Ovary (tissue), 3 donors: Measurements from ENCODE around the gene B3GNT9.

Experiments used
- CTCF ChIP-seq, 3 donors: fragments of 450-650 bp in 2 of 3; fragments of 200-600 bp in 1 of 3; IDR thresholded peaks; one replicate each; pipeline versions ENCODE4 v1.5.1 to v1.8.0; 2016 to 2022; ENCODE audit warnings: antibody characterized with exemption in 3 of 3, mild to moderate bottlenecking in 1 of 3
- EP300 ChIP-seq: sonication (generic); formaldehyde crosslinking; IDR thresholded peaks from one replicate; pipeline ENCODE4 v1.6.1; 2017; ENCODE audit warnings: antibody characterized with exemption
- POLR2A ChIP-seq: fragments of 450-650 bp; IDR thresholded peaks from one replicate; pipeline ENCODE4 v1.6.1; 2017; ENCODE audit warnings: antibody characterized with exemption, mild to moderate bottlenecking, moderate library complexity
- donor health status: DM: no; HTN: no; CAD: no.

- TF ChIP-seq CTCF (IDR thresholded peaks at IDR 0.05): no peak
- TF ChIP-seq POLR2A: no peak
- TF ChIP-seq EP300: no peak
These were observed 15.3 kb upstream of the B3GNT9 start for GRCh38 chr16:67166110-67166547.
